CD4-positive, alpha-beta T cell treated with Interferon gamma for 1 hour (primary cell): ENCODE measurements around the gene C3orf70.

Experiments
- DNase-seq: peaks from one replicate; pipeline ENCODE4 v3.0.0-alpha.2; 2020

Gene C3orf70

DNA sequence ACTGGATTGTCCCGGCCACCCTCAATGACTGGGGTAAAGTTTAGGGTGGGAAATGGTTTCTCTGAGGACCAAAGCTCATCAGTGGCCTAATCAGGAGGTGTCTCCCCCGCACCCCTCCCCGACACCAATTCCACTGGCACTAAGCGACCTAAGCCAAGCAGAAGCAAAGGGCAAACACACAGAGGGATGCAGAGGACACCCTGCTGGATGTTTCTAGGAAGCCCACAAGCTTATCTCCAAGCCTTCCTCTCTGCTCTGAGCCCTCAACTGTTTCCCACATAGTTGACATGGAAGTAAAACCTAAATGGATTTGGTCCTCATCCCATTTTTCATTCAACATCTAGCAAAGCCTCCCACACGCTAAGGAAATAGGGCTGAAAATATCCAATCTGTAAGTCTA lies 68.5 kb downstream of the C3orf70 start:
- DNase-seq, result no peak

DNA sequence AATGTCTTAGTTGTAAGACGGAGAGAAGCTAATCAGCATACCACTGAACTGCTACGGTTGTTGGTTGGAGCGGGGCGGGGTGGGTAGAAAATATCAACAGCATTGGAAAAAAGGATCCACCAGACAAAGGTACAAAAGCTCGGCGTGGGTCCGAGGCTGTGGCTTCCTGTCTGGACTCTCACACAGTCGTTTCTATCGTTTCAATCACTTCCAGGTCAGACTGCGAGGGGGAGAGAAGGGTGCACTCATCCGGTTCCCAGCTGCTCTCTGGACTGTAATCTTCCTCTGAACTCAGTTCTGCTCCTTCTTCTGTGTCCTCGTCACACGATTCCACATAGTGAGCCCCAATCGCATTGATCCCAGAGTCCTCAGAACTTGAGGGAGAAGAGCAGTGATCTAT lies 70.0 kb downstream of the C3orf70 start:
- no peak for DNase-seq

DNA sequence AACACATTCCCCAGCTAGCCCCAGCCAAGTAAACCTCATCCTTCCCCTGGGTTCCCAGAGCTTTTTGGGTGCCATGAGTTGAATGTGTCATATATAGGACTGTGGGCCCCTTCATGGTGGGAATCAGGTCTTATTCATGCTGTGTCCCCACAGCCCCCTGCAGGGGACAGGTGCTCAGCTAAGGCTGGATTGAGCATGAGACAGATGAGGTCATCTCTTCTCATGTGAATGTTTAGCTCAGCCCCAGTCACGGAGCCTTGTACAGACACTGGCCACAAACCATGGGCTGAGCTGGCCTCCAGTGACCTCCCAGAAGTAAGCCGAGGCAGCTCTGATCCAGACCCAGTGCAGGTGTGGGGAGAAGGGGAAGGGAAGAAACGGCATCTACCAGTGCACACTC lies 70.7 kb downstream of the C3orf70 start:
- no peak for DNase-seq

DNA sequence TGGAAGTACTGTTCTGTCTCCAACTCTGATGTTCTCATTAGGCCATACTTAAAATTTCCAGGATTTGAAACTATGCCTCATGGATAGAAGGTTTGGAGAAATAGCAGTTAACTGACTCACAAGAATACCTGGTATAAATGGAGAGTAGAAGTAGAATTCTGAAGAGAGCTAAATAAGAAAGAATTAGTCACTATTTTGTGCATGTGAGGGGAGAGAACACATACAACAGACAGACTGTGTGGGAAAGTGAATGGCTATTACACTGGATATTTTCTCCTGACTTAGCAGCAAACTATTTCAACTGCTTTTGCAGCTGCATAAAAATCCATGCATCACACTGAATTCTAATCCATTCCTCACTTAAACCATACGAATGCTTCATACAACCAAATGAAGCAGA lies 71.3 kb downstream of the C3orf70 start:
- no peak for DNase-seq

DNA sequence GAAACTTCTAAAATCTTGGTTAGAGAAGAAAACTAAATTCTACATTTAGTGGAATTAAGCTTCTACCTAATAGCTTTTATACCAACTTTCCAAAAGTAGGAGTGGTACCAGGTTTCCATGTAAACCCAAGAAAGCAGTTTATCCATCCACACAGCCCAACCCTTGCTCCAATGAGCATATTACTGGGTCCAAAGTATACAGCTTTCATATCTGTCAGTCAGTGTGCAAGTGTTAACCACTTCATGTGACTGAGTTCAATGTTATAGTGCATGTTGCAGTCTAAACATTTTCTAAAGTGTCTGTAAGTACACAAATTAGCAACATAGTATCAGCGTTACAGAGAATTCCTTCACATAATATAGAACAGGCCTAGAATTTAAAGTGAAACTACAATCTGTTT lies 73.2 kb downstream of the C3orf70 start:
- no peak for DNase-seq

DNA sequence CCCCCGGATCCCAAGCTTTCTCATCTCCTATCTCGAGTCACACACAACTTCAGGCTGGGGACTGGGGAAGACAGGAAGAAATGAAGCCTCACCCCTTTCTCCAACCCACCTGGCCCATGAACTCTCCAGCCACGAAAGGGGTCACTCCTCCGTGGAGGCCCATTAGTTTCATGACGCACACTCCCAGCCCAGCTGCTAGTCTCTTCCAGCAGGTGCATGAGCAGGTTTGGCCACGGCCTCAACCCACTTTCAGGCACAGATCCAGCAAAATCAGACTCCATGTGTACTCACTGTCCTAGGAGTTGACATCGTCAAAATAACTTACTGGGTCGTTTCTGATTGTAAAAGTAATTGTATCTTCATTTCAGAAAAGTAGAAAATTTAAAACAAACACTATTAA lies 76.6 kb downstream of the C3orf70 start:
- DNase-seq, result no peak

DNA sequence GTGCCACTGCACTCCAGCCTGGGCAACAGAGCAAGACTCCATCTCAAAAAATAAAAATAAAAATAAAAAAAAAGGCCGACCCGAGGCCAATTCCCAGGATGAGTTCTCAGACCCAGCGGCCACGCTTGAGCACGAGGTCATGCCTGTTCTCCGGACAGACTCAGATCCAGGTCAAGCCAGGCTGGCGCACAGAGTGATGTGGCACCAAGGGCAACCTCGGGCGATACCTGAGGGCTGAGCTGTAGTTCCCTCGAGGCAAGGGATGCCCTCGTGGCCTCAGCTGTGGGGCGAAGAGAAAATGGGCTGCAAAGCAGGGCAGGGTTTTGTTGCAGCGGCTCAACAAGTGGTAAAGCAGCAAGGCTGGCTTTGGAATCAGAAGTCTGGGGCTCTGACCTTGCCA lies 77.3 kb downstream of the C3orf70 start:
- no peak for DNase-seq

DNA sequence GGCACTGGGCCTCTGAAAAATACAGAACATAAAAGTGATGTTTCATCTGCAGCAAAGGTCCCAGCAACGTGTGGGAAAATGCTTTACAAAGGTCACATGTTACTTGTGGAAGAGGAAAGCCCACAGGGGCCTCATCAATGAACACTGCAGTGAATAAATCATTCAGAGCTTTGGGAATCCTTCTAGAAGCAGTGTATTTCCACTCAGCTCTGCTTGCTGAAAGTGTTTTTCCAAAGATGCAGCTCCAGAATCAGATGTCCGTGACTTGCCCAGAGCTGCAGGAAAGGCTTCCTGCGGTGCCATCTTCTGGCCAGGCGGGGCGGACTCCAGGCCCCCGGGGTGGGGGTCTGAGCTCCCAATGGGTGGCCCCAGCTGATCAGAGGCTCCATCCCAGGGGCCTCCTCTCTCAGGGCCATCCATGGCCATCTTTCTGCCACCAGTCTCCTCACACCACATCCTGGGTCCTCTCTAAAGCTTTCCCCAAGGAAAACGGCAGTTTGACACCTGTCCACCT lies 81.5 kb downstream of the C3orf70 start:
- no peak for DNase-seq

DNA sequence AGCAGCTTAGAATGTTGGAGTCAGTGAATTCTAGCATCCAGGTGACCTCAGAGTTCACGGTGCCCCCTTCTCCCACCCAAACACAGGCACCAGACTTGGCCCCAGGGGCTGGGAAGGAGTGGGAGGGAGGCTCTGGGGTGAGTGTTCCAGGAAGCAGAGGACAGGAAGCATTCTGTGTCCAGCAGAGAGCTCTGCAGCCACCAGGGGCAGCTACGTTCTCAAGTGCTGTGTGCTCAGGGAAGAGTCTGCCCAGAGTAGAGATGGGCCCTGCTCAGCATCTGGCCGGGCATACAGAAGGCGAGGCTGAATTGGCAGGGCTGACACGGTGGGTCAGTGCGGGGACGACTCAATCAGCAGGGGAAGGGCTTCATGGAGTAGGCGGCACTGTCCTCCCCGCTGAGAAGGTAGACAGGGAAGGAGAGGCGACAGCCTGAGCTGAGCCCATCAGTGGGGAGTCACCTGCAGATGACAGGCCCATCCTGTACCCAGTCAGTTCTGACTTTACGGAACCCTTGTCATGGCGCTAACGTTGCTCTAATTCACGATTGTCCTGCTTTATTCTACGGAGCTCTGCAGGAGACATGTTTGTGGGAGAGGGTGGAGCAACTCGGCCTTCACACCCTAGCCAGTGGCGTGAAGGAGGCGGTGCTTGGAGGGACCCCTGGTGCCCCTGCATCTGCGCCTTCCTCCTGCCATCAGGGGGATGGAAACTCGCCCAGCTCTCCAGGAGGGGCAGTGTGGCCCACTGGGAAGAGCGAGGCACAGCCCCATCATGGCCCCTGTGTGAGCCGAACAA lies 82.2 kb downstream of the C3orf70 start:
- DNase-seq, result no peak

DNA sequence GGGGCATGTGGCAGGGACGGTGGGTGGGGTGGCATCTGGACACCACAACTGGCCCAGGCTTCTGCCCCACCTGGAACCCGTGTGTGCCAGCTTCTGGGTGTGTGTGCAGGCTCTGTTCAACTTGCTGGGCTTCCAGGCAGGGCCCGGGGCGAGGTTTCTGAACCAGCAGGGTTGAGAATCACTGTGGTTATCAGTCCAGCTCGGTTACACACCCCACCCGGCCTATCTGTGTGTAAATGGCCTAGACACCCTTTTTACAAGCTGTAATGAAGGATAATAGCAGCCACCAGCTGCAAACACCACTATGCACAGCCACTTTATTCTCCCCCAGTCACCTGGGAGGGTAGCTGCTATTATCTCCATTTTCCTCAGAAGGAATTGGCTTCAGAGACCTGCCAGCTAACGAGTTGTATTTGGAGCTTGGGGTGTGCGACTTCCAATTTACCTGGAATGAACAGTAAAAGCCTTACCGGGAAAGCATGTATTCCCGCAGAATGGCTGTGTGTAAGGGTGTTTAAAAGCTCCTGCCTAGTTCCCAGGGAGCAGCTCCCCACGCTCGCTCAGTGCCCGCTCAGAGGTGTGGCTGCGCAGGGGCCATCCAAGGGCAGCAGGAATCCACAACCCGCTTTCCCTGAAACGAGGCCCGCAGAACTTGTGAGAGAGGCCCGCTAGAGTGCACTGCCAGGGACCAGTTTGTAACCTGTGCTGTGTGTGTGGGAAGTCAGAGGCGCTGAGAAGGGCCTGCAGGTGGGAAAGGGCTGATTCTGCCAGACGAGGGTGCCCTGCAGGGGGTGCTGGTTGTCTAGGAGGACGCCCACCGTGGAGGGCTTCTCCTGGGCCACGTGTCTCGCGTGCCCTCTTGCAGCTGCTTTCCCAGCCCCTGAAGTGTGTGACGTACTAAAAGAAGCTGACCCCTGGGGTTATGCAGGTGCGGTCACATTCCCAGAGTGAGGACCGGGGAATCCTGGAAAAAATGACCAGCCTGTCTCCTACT lies 83.5 kb downstream of the C3orf70 start:
- no peak for DNase-seq

DNA sequence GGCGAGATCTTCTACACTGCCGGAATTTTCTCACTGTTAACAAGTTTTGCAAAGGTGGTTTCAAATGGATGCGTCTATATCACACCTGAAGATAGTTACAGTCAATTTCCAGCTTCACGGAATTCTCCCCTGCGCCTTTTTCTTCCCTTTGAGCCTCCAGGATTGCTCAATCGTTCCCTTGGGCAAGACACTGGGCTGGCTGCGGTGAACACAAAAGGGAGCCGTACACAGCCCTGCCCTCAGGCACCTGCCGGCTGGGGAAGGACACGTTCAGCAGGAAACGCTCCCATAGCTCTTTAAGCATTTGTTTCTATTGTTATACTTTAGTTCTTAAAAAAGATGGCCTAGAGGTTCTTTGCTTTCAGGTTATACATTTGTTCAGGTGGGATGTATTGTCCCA lies 85.7 kb downstream of the C3orf70 start:
- DNase-seq, result no peak

DNA sequence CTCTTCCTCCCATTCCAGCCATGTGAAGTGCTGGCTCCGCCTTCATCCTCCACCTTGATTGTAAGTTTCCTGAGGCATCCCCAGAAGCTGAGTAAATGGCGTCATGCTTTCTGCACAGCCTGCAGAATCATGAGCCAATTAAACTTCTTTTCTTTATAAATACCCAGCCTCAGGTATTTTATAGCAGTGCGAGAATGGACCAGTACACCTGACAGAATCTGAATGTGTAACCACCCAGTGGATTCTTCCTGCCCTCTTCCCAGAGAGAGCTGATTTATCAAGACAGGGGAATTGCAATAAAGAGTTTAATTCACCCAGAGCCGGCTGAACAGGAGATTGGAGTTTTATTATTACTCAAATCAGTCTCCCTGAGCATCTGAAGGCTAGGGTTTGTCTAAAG lies 86.6 kb downstream of the C3orf70 start:
- no peak for DNase-seq

DNA sequence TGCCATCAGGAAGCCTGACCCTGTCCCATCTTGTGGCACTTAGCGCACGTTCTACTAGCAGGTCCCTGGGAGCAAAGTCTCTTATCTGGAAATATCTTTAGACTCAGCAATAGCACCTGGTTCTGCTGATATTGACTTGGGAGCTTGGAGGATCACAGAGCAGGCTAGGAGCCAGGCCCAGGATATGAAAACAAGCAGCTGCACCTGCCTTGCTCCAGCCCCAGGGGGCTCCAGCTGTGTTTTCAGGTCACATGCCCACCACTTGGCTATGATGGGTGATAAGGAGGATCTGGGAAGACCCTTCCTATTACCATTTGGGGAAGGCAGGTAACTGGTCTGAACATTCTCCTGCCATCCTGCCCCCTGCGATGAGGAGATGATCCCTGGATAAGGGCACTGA lies 87.8 kb downstream of the C3orf70 start:
- no peak for DNase-seq

DNA sequence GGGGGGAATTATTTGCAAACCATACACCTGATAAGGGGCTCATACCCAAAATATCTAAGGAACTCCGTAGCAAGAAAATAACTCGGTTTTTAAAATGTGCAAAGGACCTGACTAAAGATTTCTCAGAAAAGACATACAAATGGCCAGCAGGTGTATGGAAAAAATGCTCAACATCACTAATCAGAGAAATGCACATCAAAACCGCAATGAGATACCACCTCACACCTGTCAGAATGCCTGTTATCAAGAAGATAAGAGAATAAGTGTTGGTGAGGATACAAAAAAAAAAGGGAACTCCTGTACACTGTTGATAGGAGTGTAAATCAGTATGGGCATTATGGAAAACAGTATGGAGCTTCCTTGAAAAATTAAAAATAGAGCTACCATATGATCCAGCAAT lies 89.4 kb downstream of the C3orf70 start:
- no peak for DNase-seq

DNA sequence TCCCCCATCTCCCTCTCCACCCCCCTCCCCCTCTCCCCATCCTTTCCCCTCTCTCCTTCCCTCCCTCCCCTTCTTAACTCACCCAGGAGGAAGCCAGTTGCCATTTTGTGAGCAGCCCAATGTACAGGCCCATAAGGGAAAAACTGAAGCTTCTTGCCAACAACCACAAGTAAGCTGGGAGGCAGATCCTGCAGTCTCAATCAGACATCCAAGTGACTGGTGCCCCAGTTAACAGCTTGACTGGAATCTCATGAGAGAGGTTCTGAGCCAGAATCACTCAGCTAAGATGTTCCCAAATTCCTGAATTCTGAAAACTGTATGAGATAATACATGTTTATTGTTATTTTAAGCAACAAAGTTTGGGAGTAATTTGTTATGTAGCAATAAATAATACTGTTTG lies 90.7 kb downstream of the C3orf70 start:
- no peak for DNase-seq

DNA sequence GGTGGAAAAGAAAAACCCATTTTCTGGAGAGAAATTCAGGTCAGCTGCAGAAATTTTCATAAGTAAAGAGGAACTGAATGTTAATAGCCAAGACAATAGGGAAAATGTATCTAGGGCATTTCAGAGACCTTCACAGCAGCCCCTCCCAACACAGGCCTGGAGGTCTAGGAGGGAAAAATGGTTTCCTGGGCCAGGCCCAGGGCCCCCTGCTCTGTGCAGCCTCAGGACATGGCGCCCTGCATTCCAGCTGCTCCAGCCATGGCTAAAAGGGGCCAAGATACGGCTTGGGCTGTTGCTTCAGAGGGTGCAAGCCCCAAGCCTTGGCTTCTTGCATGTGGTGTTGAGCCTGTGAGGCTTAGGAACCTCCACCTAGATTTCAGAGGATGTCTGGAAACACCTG lies 92.2 kb downstream of the C3orf70 start:
- no peak for DNase-seq

DNA sequence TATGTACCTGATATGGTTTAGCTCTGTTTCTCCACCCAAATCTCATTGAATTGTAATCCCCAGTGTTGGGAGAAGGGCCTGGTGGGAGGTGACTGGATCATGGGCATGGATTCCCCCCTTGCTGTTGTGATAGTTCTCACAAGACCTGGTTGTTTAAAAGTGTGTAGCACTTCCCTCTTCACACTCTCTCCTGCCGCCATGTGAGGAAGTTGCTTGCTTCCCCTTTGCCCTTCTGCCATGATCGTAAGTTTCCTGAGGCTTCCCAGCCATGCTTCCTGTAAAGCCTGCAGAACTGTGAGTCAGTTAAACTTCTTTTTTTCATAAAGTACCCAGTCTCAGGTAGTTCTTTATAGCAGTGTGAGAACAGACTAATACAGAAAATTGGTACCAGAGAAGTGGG lies 93.1 kb downstream of the C3orf70 start:
- no peak for DNase-seq

DNA sequence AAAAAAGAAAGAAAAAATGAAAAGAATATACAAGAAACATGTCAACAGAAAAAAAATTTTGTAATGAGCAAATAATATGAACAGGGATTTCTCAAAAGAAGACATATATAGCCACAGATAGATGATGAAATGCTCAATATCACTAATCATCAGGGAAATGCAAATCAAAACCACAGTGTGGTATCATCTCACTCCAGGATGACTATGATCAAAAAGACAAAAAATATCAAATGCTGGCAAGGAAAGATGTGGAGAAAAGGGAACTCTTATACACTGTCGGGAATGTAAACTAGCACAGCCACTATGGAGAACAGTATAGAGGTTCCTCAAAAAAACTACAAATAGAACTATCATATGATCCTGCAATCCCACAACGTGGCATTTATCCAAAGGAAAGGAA lies 94.1 kb downstream of the C3orf70 start:
- no peak for DNase-seq

DNA sequence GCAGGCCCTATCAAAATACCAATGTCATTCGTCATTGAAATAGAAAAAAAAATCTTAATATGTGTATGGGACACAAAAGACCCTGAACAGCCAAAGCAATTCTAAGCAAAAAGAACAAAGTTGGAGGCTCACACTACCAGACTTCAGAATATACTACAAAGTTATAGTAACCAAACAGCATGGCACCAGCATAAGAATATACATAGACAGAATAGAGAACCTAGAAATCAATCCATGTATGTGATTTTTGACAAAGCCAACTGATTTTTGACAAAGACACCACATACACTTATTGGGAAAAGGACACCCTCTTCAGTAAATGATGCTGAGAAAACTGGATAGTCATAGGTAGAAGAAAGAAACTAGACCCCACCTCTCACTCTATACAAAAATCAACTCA lies 95.0 kb downstream of the C3orf70 start:
- no peak for DNase-seq

DNA sequence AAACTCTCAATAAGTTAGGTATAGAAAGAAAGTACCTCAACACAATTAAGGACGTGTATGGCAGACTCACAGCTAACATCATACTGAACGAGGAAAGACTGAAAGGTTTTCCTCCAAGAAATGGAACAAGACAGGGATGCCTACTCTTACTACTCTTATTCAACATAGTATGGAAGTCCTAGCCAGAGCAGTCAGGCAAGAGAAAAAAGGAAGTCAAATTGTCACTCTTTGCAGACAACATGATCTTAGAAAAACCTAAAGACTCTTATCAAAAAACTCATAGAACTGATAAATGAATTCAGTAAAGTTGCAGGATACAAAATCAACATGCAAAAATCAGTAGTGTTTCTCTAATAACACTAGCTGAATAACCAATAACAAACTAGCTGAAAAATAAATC lies 96.0 kb downstream of the C3orf70 start:
- DNase-seq, result no peak

DNA sequence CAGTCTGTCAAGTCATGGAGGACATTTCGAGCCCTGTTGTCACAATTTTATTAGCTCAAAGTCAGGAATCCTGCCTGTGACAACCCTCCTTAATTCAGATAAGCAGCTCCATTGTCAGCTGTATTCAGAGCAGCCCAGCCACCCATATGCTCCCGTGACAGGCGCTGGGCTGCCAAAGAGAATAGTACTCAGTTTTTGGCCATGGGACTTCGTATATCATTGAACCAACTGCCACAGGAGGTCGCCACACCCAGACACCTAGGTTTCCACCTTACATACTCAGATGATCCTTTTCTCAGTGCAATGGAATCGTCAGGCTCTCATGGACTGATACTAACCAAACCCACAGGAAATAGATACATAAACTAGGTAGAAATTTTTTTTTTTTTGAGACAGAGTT lies 100.2 kb downstream of the C3orf70 start:
- DNase-seq, result no peak

DNA sequence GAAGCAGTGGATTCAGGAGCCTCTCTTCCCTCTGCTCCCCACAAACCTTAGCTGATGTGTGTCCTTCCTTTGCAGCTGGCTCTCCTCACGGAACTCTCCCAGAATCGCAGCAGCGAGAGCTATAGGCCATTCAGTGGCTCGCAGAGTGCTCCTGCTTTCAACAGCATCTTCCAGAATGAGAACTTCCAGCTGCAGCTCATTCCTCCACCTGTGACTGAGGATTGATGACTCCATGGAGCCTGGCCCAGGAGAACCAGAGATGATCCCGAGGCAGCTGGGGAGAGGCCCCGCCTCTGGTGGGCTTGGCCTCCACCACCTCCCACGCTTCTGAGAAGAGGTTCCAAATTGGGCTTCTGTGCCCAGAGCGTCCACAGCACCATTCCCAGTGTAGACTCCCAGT lies 101.1 kb downstream of the C3orf70 start:
- DNase-seq, result no peak

DNA sequence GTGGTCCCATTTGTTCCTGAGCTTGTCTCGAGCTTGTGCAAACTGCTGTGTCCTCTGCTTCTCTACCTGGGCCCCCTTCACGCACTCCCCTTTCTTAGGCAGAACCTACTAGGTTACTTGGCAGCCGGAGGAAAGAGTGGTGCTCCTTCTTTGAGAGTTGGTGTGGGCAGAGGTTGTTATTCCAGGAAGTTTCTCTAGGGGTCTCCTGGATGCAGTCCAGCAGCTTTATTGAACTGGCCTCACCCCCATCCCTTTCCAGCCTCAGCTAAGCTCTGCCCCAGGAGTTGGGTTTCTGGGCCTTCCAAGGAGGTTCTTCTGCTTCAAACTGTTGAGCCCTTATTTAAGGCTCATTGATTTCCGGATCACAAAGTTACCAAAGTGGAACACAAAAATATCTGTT lies 103.2 kb downstream of the C3orf70 start:
- DNase-seq, result no peak

DNA sequence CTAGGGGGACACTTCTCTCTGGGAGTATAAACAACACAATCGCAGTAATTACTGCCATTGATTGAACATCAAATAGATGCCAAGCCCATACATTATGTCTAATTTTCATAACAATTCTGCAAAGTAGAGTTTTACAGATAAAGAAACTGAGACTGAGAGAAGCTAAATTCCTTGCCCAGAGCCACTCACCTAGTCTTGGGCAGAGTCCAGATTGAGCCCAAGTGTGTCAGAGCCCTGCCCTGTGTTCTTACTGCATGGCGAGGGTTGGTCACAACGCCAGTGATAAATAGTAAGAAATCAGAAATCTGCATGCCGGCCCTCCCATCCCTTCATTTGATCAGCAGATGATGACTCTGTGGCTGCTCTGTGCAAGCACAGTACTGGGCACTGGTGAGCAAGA lies 106.3 kb downstream of the C3orf70 start:
- no peak for DNase-seq
